ENCODE results near the gene OR3A3. TPM values are rescaled to one million over a fixed set of nuclear protein-coding genes. Genes with fewer than 3 reads are reported as not detected.
"Not testable (repeated sequence)": the region's sequence is repeated elsewhere in the genome, so short reads cannot be mapped to it uniquely, and the experiment has no call there.

The OR3A3 gene
- total RNA-seq, 1 experiment from 2014 or later: not detected

- no peak for DNase-seq
- TF ChIP-seq CTCF (IDR thresholded peaks at IDR 0.05; ENCODE audit: unreplicated experiment): no peak
- H3K9me3 Mint-ChIP-seq (ENCODE audit: low read depth, unreplicated experiment): peaks cover 6% of the 10 kb centered on the region
- H3K4me1 Mint-ChIP-seq (ENCODE audit: low read depth, unreplicated experiment): no peaks in the 10 kb centered on the region
- intact Hi-C loops (cut with micrococcal nuclease; ENCODE audit: unreplicated experiment): no loop called here
- BruUV-seq (replicated peaks): no TSS peak
- no peak overlapping the region for H3K4me3 Mint-ChIP-seq (ENCODE audit: low read depth, unreplicated experiment)
- H3K27me3 Mint-ChIP-seq (ENCODE audit: unreplicated experiment): no peaks in the 10 kb centered on the region
- no peak overlapping the region for H3K27ac Mint-ChIP-seq (ENCODE audit: unreplicated experiment)
- CTCF ChIA-PET: no interaction called here
- H3K36me3 Mint-ChIP-seq (ENCODE audit: insufficient read depth, unreplicated experiment): no peaks in the 10 kb centered on the region
These were observed 21.4 kb upstream of the OR3A3 start for GRCh38 chr17:3389791-3390190.

DNA sequence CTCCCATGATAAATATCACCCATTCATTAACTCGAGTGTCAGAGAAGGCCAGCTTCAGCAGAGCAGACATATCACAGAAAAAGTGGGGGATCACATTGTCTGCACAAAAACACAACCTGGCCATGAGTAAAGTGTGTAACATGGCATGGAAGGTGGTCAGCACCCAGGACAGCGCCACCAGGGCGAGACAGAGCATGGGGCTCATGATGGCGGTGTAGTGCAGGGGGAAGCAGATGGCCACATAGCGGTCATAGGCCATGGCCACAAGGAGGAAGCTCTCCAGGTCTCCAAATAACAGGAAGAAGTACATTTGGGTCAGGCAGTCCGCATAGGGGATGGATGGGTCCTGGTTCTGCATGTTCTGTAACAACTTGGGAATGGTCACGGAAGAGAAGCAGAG is 13.4 kb upstream of the OR3A3 start:
- CTCF ChIA-PET; H3K9me3 Mint-ChIP-seq (ENCODE audit: low read depth, unreplicated experiment); H3K36me3 Mint-ChIP-seq (ENCODE audit: insufficient read depth, unreplicated experiment); H3K27ac Mint-ChIP-seq (ENCODE audit: unreplicated experiment); DNase-seq; H3K4me3 Mint-ChIP-seq (ENCODE audit: low read depth, unreplicated experiment); BruUV-seq (replicated peaks); H3K4me1 Mint-ChIP-seq (ENCODE audit: low read depth, unreplicated experiment); intact Hi-C loops (cut with micrococcal nuclease; ENCODE audit: unreplicated experiment): not testable (repeated sequence)
- peaks cover 47% of the 10 kb centered on the region for H3K27me3 Mint-ChIP-seq (ENCODE audit: unreplicated experiment)

DNA sequence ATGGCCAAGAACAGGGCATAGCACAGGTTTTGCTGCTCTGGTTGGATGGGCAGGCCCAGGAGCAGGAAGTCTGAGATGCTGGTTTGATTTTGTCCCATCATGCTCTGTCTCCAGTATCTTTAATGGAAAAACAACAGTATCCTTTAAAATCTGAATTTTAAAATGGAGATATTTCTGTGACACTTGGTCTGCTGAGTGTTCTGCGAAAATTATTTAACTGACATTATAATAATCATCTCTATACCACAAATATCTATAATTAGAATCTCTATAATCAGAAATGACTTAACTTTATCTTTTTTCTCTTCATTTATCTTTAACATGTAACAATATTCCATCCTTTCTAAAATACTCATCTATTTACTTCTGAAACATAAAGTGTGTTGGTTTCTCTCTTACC is 12.9 kb upstream of the OR3A3 start, which contains the start of gene OR1E1:
Gene OR1E1, minus strand, starts transcription at position 101 of the 400 bp plus-strand sequence. Its CDS starts 0 bp downstream, at position 101.
- H3K36me3 Mint-ChIP-seq (ENCODE audit: insufficient read depth, unreplicated experiment): no peaks in the 10 kb centered on the region
- no TSS peak for BruUV-seq (replicated peaks)
- no peak within 1 kb of the TSS for H3K27ac Mint-ChIP-seq (ENCODE audit: unreplicated experiment)
- peaks cover 47% of the 10 kb centered on the region for H3K27me3 Mint-ChIP-seq (ENCODE audit: unreplicated experiment)
- DNase-seq: no peak
- H3K4me3 Mint-ChIP-seq (ENCODE audit: low read depth, unreplicated experiment): no peak within 1 kb of the TSS
- CTCF ChIA-PET: no interaction called here
- peaks cover 3% of the 10 kb centered on the region for H3K9me3 Mint-ChIP-seq (ENCODE audit: low read depth, unreplicated experiment)
- intact Hi-C loops (cut with micrococcal nuclease; ENCODE audit: unreplicated experiment): no loop called here
- no peak for TF ChIP-seq CTCF (IDR thresholded peaks at IDR 0.05; ENCODE audit: unreplicated experiment)
- no peaks in the 10 kb centered on the region for H3K4me1 Mint-ChIP-seq (ENCODE audit: low read depth, unreplicated experiment)

GRCh38 chr17:3400055-3400454 is 11.1 kb upstream of the OR3A3 start:
- Mint-ChIP-seq H3K9me3 (ENCODE audit: low read depth, unreplicated experiment) (peaks cover 3% of the 10 kb centered on the region), H3K27me3 (ENCODE audit: unreplicated experiment) (peaks cover 47% of the 10 kb centered on the region), H3K36me3 (ENCODE audit: insufficient read depth, unreplicated experiment) (no peaks in the 10 kb centered on the region), H3K4me3 (ENCODE audit: low read depth, unreplicated experiment) (no peak overlapping the region), H3K4me1 (ENCODE audit: low read depth, unreplicated experiment) (no peaks in the 10 kb centered on the region), H3K27ac (ENCODE audit: unreplicated experiment) (no peak overlapping the region)
- DNase-seq: no peak
- BruUV-seq (replicated peaks): no TSS peak
- TF ChIP-seq CTCF (IDR thresholded peaks at IDR 0.05; ENCODE audit: unreplicated experiment): no peak
- CTCF ChIA-PET: no interaction called here
- intact Hi-C loops (cut with micrococcal nuclease; ENCODE audit: unreplicated experiment): no loop called here

- CTCF ChIA-PET: no interaction called here
- no peak for DNase-seq
- peaks cover 3% of the 10 kb centered on the region for H3K9me3 Mint-ChIP-seq (ENCODE audit: low read depth, unreplicated experiment)
- H3K4me3 Mint-ChIP-seq (ENCODE audit: low read depth, unreplicated experiment): no peak overlapping the region
- no peak overlapping the region for H3K27ac Mint-ChIP-seq (ENCODE audit: unreplicated experiment)
- BruUV-seq (replicated peaks): no TSS peak
- TF ChIP-seq CTCF (IDR thresholded peaks at IDR 0.05; ENCODE audit: unreplicated experiment): no peak
- H3K27me3 Mint-ChIP-seq (ENCODE audit: unreplicated experiment): peaks cover 47% of the 10 kb centered on the region
- H3K4me1 Mint-ChIP-seq (ENCODE audit: low read depth, unreplicated experiment): no peaks in the 10 kb centered on the region
- no peaks in the 10 kb centered on the region for H3K36me3 Mint-ChIP-seq (ENCODE audit: insufficient read depth, unreplicated experiment)
- intact Hi-C loops (cut with micrococcal nuclease; ENCODE audit: unreplicated experiment): no loop called here
These were observed 9.4 kb upstream of the OR3A3 start for GRCh38 chr17:3401786-3402185.

DNA sequence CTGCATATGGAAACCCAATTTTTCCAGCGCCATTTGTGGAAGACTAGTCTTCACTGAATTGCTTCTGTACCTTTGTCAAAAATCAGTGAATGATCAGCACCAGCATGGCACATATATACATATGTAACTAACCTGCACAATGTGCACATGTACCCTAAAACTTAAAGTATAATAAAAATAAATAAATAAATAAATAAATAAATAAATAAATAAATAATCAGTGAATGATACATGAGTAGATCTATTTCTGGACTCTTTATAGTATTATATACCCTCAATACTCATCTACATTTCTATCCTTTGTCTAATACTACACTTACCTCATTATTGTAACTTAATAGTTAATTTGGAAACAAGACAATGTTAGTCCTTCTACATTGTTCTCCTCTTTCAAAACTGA is 7.3 kb upstream of the OR3A3 start:
- intact Hi-C loops (cut with micrococcal nuclease; ENCODE audit: unreplicated experiment); H3K4me1 Mint-ChIP-seq (ENCODE audit: low read depth, unreplicated experiment); H3K27ac Mint-ChIP-seq (ENCODE audit: unreplicated experiment); H3K9me3 Mint-ChIP-seq (ENCODE audit: low read depth, unreplicated experiment); BruUV-seq (replicated peaks); H3K36me3 Mint-ChIP-seq (ENCODE audit: insufficient read depth, unreplicated experiment); CTCF ChIA-PET; DNase-seq; H3K4me3 Mint-ChIP-seq (ENCODE audit: low read depth, unreplicated experiment): not testable (repeated sequence)
- H3K27me3 Mint-ChIP-seq (ENCODE audit: unreplicated experiment): peaks cover 32% of the 10 kb centered on the region

GRCh38 chr17:3412216-3412615 is 1.0 kb downstream of the OR3A3 start:
- H3K4me3 Mint-ChIP-seq (ENCODE audit: low read depth, unreplicated experiment); DNase-seq; H3K27me3 Mint-ChIP-seq (ENCODE audit: unreplicated experiment); H3K4me1 Mint-ChIP-seq (ENCODE audit: low read depth, unreplicated experiment); CTCF ChIA-PET; H3K9me3 Mint-ChIP-seq (ENCODE audit: low read depth, unreplicated experiment); BruUV-seq (replicated peaks); intact Hi-C loops (cut with micrococcal nuclease; ENCODE audit: unreplicated experiment); H3K27ac Mint-ChIP-seq (ENCODE audit: unreplicated experiment); H3K36me3 Mint-ChIP-seq (ENCODE audit: insufficient read depth, unreplicated experiment): not testable (repeated sequence)
